Mesenchymal stem cell (in vitro differentiated cells and primary cell): ENCODE data around the gene POLR3H.

Experiments used
- DNase-seq: peaks from one replicate; pipeline ENCODE4 v3.0.0-alpha.2; 2013
- H2AFZ ChIP-seq: one replicate; pipeline ENCODE4 v1.6.1; 2013; ENCODE audit warnings: low read depth, mild to moderate bottlenecking, control low read depth, inconsistent platforms, low read length, moderate library complexity
- H2AK5ac ChIP-seq: 2 replicates; pipeline ENCODE4 v1.6.1; 2013; ENCODE audit warnings: low read length, moderate library complexity, mild to moderate bottlenecking, inconsistent platforms; ENCODE audit not compliant: severe bottlenecking
- H2BK120ac ChIP-seq: one replicate; pipeline ENCODE4 v1.6.1; 2013; ENCODE audit warnings: low read depth, mild to moderate bottlenecking, inconsistent platforms, low read length, moderate library complexity
- H2BK12ac ChIP-seq, 2 experiments: one replicate each; pipeline ENCODE4 v1.6.1; 2013; ENCODE audit warnings: inconsistent platforms in 2 of 2, low read length in 2 of 2, mild to moderate bottlenecking in 2 of 2, moderate library complexity in 2 of 2, control low read depth in 1 of 2
- H2BK15ac ChIP-seq: one replicate; pipeline ENCODE4 v1.6.1; 2013; ENCODE audit warnings: mild to moderate bottlenecking, low read depth, inconsistent platforms; ENCODE audit not compliant: poor library complexity, severe bottlenecking
- H2BK5ac ChIP-seq: 2 replicates; pipeline ENCODE4 v1.6.1; 2013; ENCODE audit warnings: low read depth, mild to moderate bottlenecking, low read length, control low read depth, inconsistent platforms; ENCODE audit not compliant: poor library complexity, severe bottlenecking
- H3K14ac ChIP-seq, 2 experiments: one replicate each; pipeline ENCODE4 v1.6.1; 2013; ENCODE audit warnings: inconsistent platforms in 2 of 2, low read length in 2 of 2, control low read depth in 1 of 2, mild to moderate bottlenecking in 1 of 2, moderate library complexity in 1 of 2
- H3K18ac ChIP-seq, 2 experiments: one replicate each; pipeline ENCODE4 v1.6.1; 2013; ENCODE audit warnings: inconsistent platforms in 2 of 2, low read length in 2 of 2, control low read depth in 1 of 2, low read depth in 1 of 2, mild to moderate bottlenecking in 1 of 2
- H3K23ac ChIP-seq, 2 experiments: one replicate each; pipeline ENCODE4 v1.6.1; 2013; ENCODE audit warnings: inconsistent platforms in 2 of 2, low read length in 2 of 2, mild to moderate bottlenecking in 2 of 2, moderate library complexity in 2 of 2, control low read depth in 1 of 2
- H3K27ac ChIP-seq: 2 replicates; pipeline ENCODE4 v1.5.1; 2013; ENCODE audit warnings: mild to moderate bottlenecking, moderate library complexity, low read length, control low read depth, inconsistent platforms; ENCODE audit not compliant: poor library complexity, severe bottlenecking
- H3K27me3 ChIP-seq, 2 experiments: 2 replicates each; pipeline versions ENCODE4 v1.6.1 to v1.7.0; 2013; ENCODE audit warnings: low read length in 2 of 2, mild to moderate bottlenecking in 2 of 2, moderate library complexity in 2 of 2, control low read depth in 1 of 2, inconsistent platforms in 1 of 2; ENCODE audit not compliant: control insufficient read depth in 1 of 2, insufficient read depth in 1 of 2
- H3K36me3 ChIP-seq, 2 experiments: 2 replicates each; pipeline versions ENCODE4 v1.6.1 to v1.7.0; 2013; ENCODE audit warnings: low read length in 2 of 2, control low read depth in 1 of 2, inconsistent platforms in 1 of 2, low read depth in 1 of 2, mild to moderate bottlenecking in 1 of 2; ENCODE audit not compliant: insufficient read depth in 2 of 2, control insufficient read depth in 1 of 2
- H3K4ac ChIP-seq, 2 experiments: one replicate each; pipeline ENCODE4 v1.6.1; 2013; ENCODE audit warnings: inconsistent platforms in 2 of 2, low read length in 2 of 2, mild to moderate bottlenecking in 2 of 2, moderate library complexity in 2 of 2, control low read depth in 1 of 2, low read depth in 1 of 2
- H3K4me1 ChIP-seq: 2 replicates; pipeline ENCODE4 v1.6.1; 2013; ENCODE audit warnings: low read depth, low read length, control low read depth; ENCODE audit not compliant: control insufficient read depth, insufficient read depth
- H3K4me2 ChIP-seq: 2 replicates; pipeline ENCODE4 v1.6.1; 2013; ENCODE audit warnings: low read length, mild to moderate bottlenecking, inconsistent platforms; ENCODE audit not compliant: poor library complexity, severe bottlenecking
- H3K4me3 ChIP-seq, 2 experiments: 2 replicates each; pipeline versions ENCODE4 v1.5.1 to v1.7.0; 2013; ENCODE audit warnings: low read length in 2 of 2, mild to moderate bottlenecking in 2 of 2, control low read depth in 1 of 2, low read depth in 1 of 2; ENCODE audit not compliant: insufficient read depth in 1 of 2
- H3K79me1 ChIP-seq: replicated peaks from 2 replicates; pipeline ENCODE4 v1.6.1; 2013; ENCODE audit warnings: mild to moderate bottlenecking, control low read depth, low read length, inconsistent platforms; ENCODE audit not compliant: poor library complexity, severe bottlenecking
- H3K9ac ChIP-seq: 2 replicates; pipeline ENCODE4 v1.7.0; 2013; ENCODE audit warnings: mild to moderate bottlenecking, low read length, moderate library complexity
- H3K9me3 ChIP-seq: 2 replicates; pipeline ENCODE4 v1.7.0; 2013; ENCODE audit warnings: mild to moderate bottlenecking, low read length; ENCODE audit not compliant: control insufficient read depth
- H4K8ac ChIP-seq: one replicate; pipeline ENCODE4 v1.6.1; 2013; ENCODE audit warnings: inconsistent platforms, mild to moderate bottlenecking, low read length, moderate library complexity
- H4K91ac ChIP-seq: one replicate; pipeline ENCODE4 v1.6.1; 2013; ENCODE audit warnings: mild to moderate bottlenecking, low read length, inconsistent platforms
- WGBS: methylation state at CpG from one replicate; pipeline ENCODE4 v1.1.7; 2013; ENCODE audit warnings: mixed read lengths; 5-methylcytosine and 5-hydroxymethylcytosine counted together

The POLR3H gene

GRCh38 chr22:41539146-41540005 lies 4.9 kb downstream of the POLR3H start:
- H3K27me3 ChIP-seq: no peaks in the 10 kb centered on the region
- no peak overlapping the region for H4K8ac ChIP-seq
- H2BK15ac ChIP-seq: no peak overlapping the region
- no peak overlapping the region for H4K91ac ChIP-seq
- no peak overlapping the region for H3K27ac ChIP-seq
- H3K14ac ChIP-seq: no peak overlapping the region
- no peak overlapping the region for H2BK120ac ChIP-seq
- H3K79me1 ChIP-seq: peaks cover 13% of the 10 kb centered on the region
- no peak overlapping the region for H2BK12ac ChIP-seq
- H2AFZ ChIP-seq: no peak overlapping the region
- peak overlapping the region in 1 of 2 experiments; percentile 27 for H3K4me3 ChIP-seq
- no peak overlapping the region for H2AK5ac ChIP-seq
- H3K36me3 ChIP-seq: peaks cover 24 to 38% of the 10 kb centered on the region in 2 experiments
- no peak overlapping the region for H3K18ac ChIP-seq
- WGBS: 93% methylated on average over 13 of the region's 13 CpGs
- no peak overlapping the region for H3K4me2 ChIP-seq
- H3K4ac ChIP-seq: no peak overlapping the region
- no peak overlapping the region for H3K23ac ChIP-seq
- H3K9me3 ChIP-seq: no peaks in the 10 kb centered on the region
- DNase-seq: no peak
- no peak overlapping the region for H2BK5ac ChIP-seq
- H3K9ac ChIP-seq: peak overlapping the region; percentile 28
- peaks cover 12% of the 10 kb centered on the region for H3K4me1 ChIP-seq

GRCh38 chr22:41538583-41538982 lies 5.7 kb downstream of the POLR3H start:
- no peak overlapping the region for H2AK5ac ChIP-seq
- H3K23ac ChIP-seq: no peak overlapping the region
- no peak overlapping the region for H3K18ac ChIP-seq
- H4K8ac ChIP-seq: no peak overlapping the region
- H3K36me3 ChIP-seq: peaks cover 28 to 46% of the 10 kb centered on the region in 2 experiments
- no peak for DNase-seq
- no peak overlapping the region for H3K27ac ChIP-seq
- H3K9ac ChIP-seq: no peak overlapping the region
- no peaks in the 10 kb centered on the region for H3K9me3 ChIP-seq
- H4K91ac ChIP-seq: no peak overlapping the region
- no peak overlapping the region for H3K4ac ChIP-seq
- H3K4me1 ChIP-seq: peaks cover 12% of the 10 kb centered on the region
- H2BK15ac ChIP-seq: no peak overlapping the region
- no peak overlapping the region for H3K4me2 ChIP-seq
- H2AFZ ChIP-seq: no peak overlapping the region
- no peak overlapping the region for H2BK5ac ChIP-seq
- no peak overlapping the region for H2BK12ac ChIP-seq
- no peak overlapping the region for H3K4me3 ChIP-seq
- over 99% methylated on average over 8 of the region's 8 CpGs for WGBS
- H3K27me3 ChIP-seq: no peaks in the 10 kb centered on the region
- no peak overlapping the region for H2BK120ac ChIP-seq
- H3K14ac ChIP-seq: no peak overlapping the region
- H3K79me1 ChIP-seq: peaks cover 19% of the 10 kb centered on the region

GRCh38 chr22:41537203-41537602 lies 7.1 kb downstream of the POLR3H start:
- no peak for DNase-seq

GRCh38 chr22:41535244-41535643 lies 9.0 kb downstream of the POLR3H start:
- WGBS: 90% methylated on average over 5 of the region's 5 CpGs
- no peaks in the 10 kb centered on the region for H3K27me3 ChIP-seq
- H2BK15ac ChIP-seq: no peak overlapping the region
- H2BK12ac ChIP-seq: no peak overlapping the region
- no peak overlapping the region for H2AK5ac ChIP-seq
- peaks cover 11% of the 10 kb centered on the region for H3K4me1 ChIP-seq
- DNase-seq: peak; percentile 37
- H3K4me2 ChIP-seq: no peak overlapping the region
- H2AFZ ChIP-seq: no peak overlapping the region
- H3K4ac ChIP-seq: no peak overlapping the region
- H3K36me3 ChIP-seq: peaks cover 57 to 72% of the 10 kb centered on the region in 2 experiments
- no peak overlapping the region for H4K91ac ChIP-seq
- H2BK120ac ChIP-seq: no peak overlapping the region
- H3K79me1 ChIP-seq: peaks cover 43% of the 10 kb centered on the region
- no peak overlapping the region for H3K9ac ChIP-seq
- H3K23ac ChIP-seq: no peak overlapping the region
- no peak overlapping the region for H3K4me3 ChIP-seq
- no peak overlapping the region for H4K8ac ChIP-seq
- no peak overlapping the region for H3K27ac ChIP-seq
- H3K18ac ChIP-seq: no peak overlapping the region
- no peak overlapping the region for H3K14ac ChIP-seq
- no peaks in the 10 kb centered on the region for H3K9me3 ChIP-seq
- no peak overlapping the region for H2BK5ac ChIP-seq

More at GRCh38 chr22:41537203-41537602, 7.1 kb downstream of the POLR3H start:
- no peak overlapping the region for H4K8ac ChIP-seq
- WGBS: 98% methylated on average over 3 of the region's 3 CpGs
- H3K9me3 ChIP-seq: no peaks in the 10 kb centered on the region
- H3K4me1 ChIP-seq: peaks cover 17% of the 10 kb centered on the region
- H2BK15ac ChIP-seq: no peak overlapping the region
- H3K4me2 ChIP-seq: no peak overlapping the region
- no peak overlapping the region for H2AK5ac ChIP-seq
- no peak overlapping the region for H3K23ac ChIP-seq
- peaks cover 29% of the 10 kb centered on the region for H3K79me1 ChIP-seq
- H3K4me3 ChIP-seq: peak overlapping the region in 1 of 2 experiments; percentile 7
- H3K27me3 ChIP-seq: no peaks in the 10 kb centered on the region
- H3K14ac ChIP-seq: no peak overlapping the region
- H3K4ac ChIP-seq: no peak overlapping the region
- H2BK120ac ChIP-seq: no peak overlapping the region
- no peak overlapping the region for H2AFZ ChIP-seq
- no peak overlapping the region for H3K18ac ChIP-seq
- H3K9ac ChIP-seq: no peak overlapping the region
- no peak overlapping the region for H2BK12ac ChIP-seq
- H2BK5ac ChIP-seq: no peak overlapping the region
- no peak overlapping the region for H4K91ac ChIP-seq
- H3K27ac ChIP-seq: no peak overlapping the region
- H3K36me3 ChIP-seq: peaks cover 38 to 58% of the 10 kb centered on the region in 2 experiments
